ENCODE data around the gene WDR45. TPM values are rescaled to one million over a fixed set of nuclear protein-coding genes. Genes with fewer than 3 reads are reported as not detected.

The WDR45 gene
- total RNA-seq, 2 experiments from 2014 or later = 32.4 to 48.7 TPM

DNA sequence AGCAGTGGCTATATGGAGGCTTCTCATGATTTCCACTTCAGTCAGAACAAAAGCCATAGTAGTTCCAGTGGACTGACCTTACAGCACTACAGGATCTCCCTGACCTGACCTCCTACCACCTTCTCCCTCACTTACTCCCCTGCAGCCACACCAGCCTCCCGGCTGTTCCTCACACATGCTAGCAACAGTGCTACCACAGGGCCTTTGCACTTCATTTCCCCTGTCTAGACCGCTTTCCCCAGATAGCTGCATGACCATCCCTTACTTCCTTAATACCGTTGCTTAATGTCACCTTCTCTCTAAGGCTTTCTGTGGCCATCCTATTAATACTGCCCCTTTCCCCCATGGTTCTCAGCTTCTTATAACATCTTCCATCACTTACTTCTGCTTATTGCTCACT lies 30.7 kb upstream of the WDR45 start:
- Histone ChIP-seq H4K20me1 (ENCODE audit: insufficient read depth, low read length) (no peaks in the 10 kb centered on the region), H3K4me3 (ENCODE audit: low read depth, low read length, poor library complexity, severe bottlenecking) (no peak overlapping the region), H3K4me1 (ENCODE audit: insufficient read depth, low read length, poor library complexity, severe bottlenecking) (no peaks in the 10 kb centered on the region), H3K4me2 (ENCODE audit: low read length) (no peak overlapping the region), H3K36me3 (ENCODE audit: insufficient read depth, low read length) (peaks cover 19% of the 10 kb centered on the region), H3K79me2 (ENCODE audit: insufficient read depth, low read depth, low read length) (no peaks in the 10 kb centered on the region), H3K9me3 (ENCODE audit: low read length) (no peaks in the 10 kb centered on the region), H3K9me2 (ENCODE audit: insufficient read depth, low read length) (no peaks in the 10 kb centered on the region), H3K27ac (ENCODE audit: low read depth, low read length, poor library complexity, severe bottlenecking) (no peak overlapping the region), H2AFZ (ENCODE audit: low read length) (no peak overlapping the region)
- TF ChIP-seq, protein P1, sequence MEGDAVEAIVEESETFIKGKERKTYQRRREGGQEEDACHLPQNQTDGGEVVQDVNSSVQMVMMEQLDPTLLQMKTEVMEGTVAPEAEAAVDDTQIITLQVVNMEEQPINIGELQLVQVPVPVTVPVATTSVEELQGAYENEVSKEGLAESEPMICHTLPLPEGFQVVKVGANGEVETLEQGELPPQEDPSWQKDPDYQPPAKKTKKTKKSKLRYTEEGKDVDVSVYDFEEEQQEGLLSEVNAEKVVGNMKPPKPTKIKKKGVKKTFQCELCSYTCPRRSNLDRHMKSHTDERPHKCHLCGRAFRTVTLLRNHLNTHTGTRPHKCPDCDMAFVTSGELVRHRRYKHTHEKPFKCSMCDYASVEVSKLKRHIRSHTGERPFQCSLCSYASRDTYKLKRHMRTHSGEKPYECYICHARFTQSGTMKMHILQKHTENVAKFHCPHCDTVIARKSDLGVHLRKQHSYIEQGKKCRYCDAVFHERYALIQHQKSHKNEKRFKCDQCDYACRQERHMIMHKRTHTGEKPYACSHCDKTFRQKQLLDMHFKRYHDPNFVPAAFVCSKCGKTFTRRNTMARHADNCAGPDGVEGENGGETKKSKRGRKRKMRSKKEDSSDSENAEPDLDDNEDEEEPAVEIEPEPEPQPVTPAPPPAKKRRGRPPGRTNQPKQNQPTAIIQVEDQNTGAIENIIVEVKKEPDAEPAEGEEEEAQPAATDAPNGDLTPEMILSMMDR (conservative IDR thresholded peaks at IDR 0.05; ENCODE audit: low read length) = no peak
- no peak for TF ChIP-seq EZH2phosphoT487 (IDR thresholded peaks at IDR 0.05; ENCODE audit: borderline replicate concordance, low read depth, low read length)
- intact Hi-C loops (cut with micrococcal nuclease; ENCODE audit: unreplicated experiment) = no loop called here
- ChIA-PET CTCF (ENCODE audit: unreplicated experiment) (no interaction called here), POLR2A (interaction anchor here (0.5 to 1.0 kb wide), 2 partner anchors 10 to 153 kb away, joined by 3 to 4 read pairs; no protein-coding TSS in a partner anchor)
- DNase-seq (ENCODE audit: low spot score) = no peak
- BruUV-seq (replicated peaks) = no TSS peak

DNA sequence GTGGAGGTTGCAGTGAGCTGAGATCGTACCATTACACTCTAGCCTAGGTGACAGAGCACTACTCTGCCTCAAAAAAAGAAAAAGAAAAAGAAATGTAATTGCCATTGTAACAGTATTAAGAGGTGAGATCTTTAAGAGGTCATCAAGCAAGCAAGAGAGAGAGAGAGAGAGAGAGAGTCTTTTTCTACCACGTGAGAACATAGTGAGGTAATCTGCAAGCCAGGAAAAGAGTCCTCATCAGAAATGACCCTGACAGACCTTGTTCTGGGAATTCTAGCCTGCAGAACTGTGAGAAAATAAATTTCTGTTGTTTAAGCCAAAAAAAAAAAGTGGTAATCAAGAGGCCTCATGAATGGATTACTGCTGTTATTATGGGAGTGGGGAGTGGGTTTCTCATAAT lies 29.0 kb upstream of the WDR45 start:
- H4K20me1 ChIP-seq (ENCODE audit: insufficient read depth, low read length) = no peaks in the 10 kb centered on the region
- no peak overlapping the region for H3K4me3 ChIP-seq (ENCODE audit: low read depth, low read length, poor library complexity, severe bottlenecking)
- TF ChIP-seq, protein P1 (conservative IDR thresholded peaks at IDR 0.05; ENCODE audit: low read length) = no peak
- TF ChIP-seq EZH2phosphoT487 (IDR thresholded peaks at IDR 0.05; ENCODE audit: borderline replicate concordance, low read depth, low read length) = no peak
- CTCF ChIA-PET (ENCODE audit: unreplicated experiment) = no interaction called here
- no peaks in the 10 kb centered on the region for H3K4me1 ChIP-seq (ENCODE audit: insufficient read depth, low read length, poor library complexity, severe bottlenecking)
- intact Hi-C loops (cut with micrococcal nuclease; ENCODE audit: unreplicated experiment) = no loop called here
- H3K79me2 ChIP-seq (ENCODE audit: insufficient read depth, low read depth, low read length) = no peaks in the 10 kb centered on the region
- BruUV-seq (replicated peaks) = no TSS peak
- H3K9me3 ChIP-seq (ENCODE audit: low read length) = no peaks in the 10 kb centered on the region
- peaks cover 15% of the 10 kb centered on the region for H3K36me3 ChIP-seq (ENCODE audit: insufficient read depth, low read length)
- POLR2A ChIA-PET = no interaction called here
- no peak overlapping the region for H3K27ac ChIP-seq (ENCODE audit: low read depth, low read length, poor library complexity, severe bottlenecking)
- DNase-seq (ENCODE audit: low spot score) = no peak
- H3K4me2 ChIP-seq (ENCODE audit: low read length) = no peak overlapping the region
- no peak overlapping the region for H2AFZ ChIP-seq (ENCODE audit: low read length)
- H3K9me2 ChIP-seq (ENCODE audit: insufficient read depth, low read length) = no peaks in the 10 kb centered on the region

DNA sequence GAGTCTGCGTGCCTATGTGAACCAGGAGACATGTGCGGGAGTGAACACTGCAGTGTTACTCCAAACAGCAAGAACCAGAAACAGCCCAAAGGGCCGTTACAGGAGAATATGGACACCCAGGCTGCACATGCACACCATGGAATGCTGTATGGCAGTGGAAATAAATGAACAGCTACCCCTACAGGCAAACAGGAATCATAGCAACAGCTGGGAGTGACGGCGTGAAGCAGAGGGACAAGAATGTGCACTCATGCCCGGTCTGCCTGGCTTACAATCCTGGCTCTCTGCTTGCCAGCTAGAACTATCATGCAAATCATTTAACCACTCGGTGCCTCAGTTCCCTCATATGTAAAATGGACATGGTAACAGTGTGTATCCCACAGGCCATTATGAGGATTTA lies 27.2 kb upstream of the WDR45 start:
- intact Hi-C loops (cut with micrococcal nuclease; ENCODE audit: unreplicated experiment) = no loop called here
- peaks cover 5% of the 10 kb centered on the region for H3K4me1 ChIP-seq (ENCODE audit: insufficient read depth, low read length, poor library complexity, severe bottlenecking)
- H4K20me1 ChIP-seq (ENCODE audit: insufficient read depth, low read length) = no peaks in the 10 kb centered on the region
- no peak overlapping the region for H2AFZ ChIP-seq (ENCODE audit: low read length)
- TF ChIP-seq, protein P1 (conservative IDR thresholded peaks at IDR 0.05; ENCODE audit: low read length) = peak; percentile 64
- TF ChIP-seq EZH2phosphoT487 (IDR thresholded peaks at IDR 0.05; ENCODE audit: borderline replicate concordance, low read depth, low read length) = no peak
- H3K27ac ChIP-seq (ENCODE audit: low read depth, low read length, poor library complexity, severe bottlenecking) = no peak overlapping the region
- CTCF ChIA-PET (ENCODE audit: unreplicated experiment) = no interaction called here
- H3K79me2 ChIP-seq (ENCODE audit: insufficient read depth, low read depth, low read length) = no peaks in the 10 kb centered on the region
- no peaks in the 10 kb centered on the region for H3K9me3 ChIP-seq (ENCODE audit: low read length)
- H3K36me3 ChIP-seq (ENCODE audit: insufficient read depth, low read length) = peaks cover 10% of the 10 kb centered on the region
- POLR2A ChIA-PET = no interaction called here
- H3K4me3 ChIP-seq (ENCODE audit: low read depth, low read length, poor library complexity, severe bottlenecking) = no peak overlapping the region
- DNase-seq (ENCODE audit: low spot score) = peak; percentile 24
- no peak overlapping the region for H3K4me2 ChIP-seq (ENCODE audit: low read length)
- no TSS peak for BruUV-seq (replicated peaks)
- H3K9me2 ChIP-seq (ENCODE audit: insufficient read depth, low read length) = no peaks in the 10 kb centered on the region
